T-helper 2 cell treated with Interferon-gamma antibody and Interleukin-4, amounts not matched to agents 100 ng/mL and 5 ng/mL, for 36 hours (primary cell): Measurements from ENCODE around the gene DEAF1. TPM values are rescaled to one million over a fixed set of nuclear protein-coding genes. Genes with fewer than 3 reads are reported as not detected.

Source experiments
- intact Hi-C: fragments of 100-400 bp; cut with micrococcal nuclease; formaldehyde crosslinking; loops from one replicate; pipeline ENCODE4 v1.15.1; 2023
- total RNA-seq: library from RNA; stranded (reverse); gene quantifications from 2 replicates; pipeline ENCODE4 v1.2.3, GENCODE V29; 2022

The DEAF1 gene
- total RNA-seq, 1 donor from 2014 or later = 49.3 TPM

GRCh38 chr11:614623-615503 is 80.2 kb downstream of the DEAF1 start:
- intact Hi-C loops = loop anchor here (10.0 kb wide), 1 partner anchor 110 kb away; no protein-coding TSS in a partner anchor

- intact Hi-C loops = loop anchor here (10.0 kb wide), 1 partner anchor 111 kb away; no protein-coding TSS in a partner anchor
Observed at GRCh38 chr11:614021-614622, 80.9 kb downstream of the DEAF1 start.

- intact Hi-C loops = loop anchor here (1.0 to 10.0 kb wide), 3 partner anchors 45 to 111 kb away; partner anchors contain the start of genes LMNTD2 and RASSF7
Observed at GRCh38 chr11:613369-613968, 81.6 kb downstream of the DEAF1 start.

DNA sequence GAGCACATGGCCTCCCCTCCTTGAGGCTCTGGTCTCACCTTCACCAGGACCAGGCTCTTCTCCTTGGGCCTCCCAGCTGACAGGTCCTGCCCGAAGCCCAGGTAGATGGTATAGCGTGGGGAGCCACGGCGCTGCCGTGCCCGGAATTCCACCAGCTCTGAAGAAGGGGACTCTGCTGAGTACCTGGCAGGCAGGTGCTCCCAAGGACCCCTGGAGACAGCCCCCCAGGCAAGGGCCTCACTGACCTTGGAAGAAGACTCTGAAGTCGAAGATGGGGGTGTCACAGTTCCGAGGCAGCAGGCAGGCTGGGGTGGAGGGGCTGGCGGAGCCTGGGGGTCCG is 82.1 kb downstream of the DEAF1 start:
- intact Hi-C loops = loop anchor here (1.0 to 10.0 kb wide), 3 partner anchors 45 to 112 kb away; partner anchors contain the start of genes LMNTD2 and RASSF7

GRCh38 chr11:612201-612960 is 82.6 kb downstream of the DEAF1 start:
- intact Hi-C loops = loop anchor here (2.0 to 10.0 kb wide), 2 partner anchors 52 to 112 kb away; partner anchors contain the start of genes LMNTD2 and RASSF7

- intact Hi-C loops = loop anchor here (10.0 kb wide), 1 partner anchor 114 kb away; no protein-coding TSS in a partner anchor
Observed at GRCh38 chr11:611001-611996, 83.7 kb downstream of the DEAF1 start.

- intact Hi-C loops = loop anchor here (10.0 kb wide), 1 partner anchor 115 kb away; no protein-coding TSS in a partner anchor
Observed at GRCh38 chr11:610146-610801, 84.7 kb downstream of the DEAF1 start.

DNA sequence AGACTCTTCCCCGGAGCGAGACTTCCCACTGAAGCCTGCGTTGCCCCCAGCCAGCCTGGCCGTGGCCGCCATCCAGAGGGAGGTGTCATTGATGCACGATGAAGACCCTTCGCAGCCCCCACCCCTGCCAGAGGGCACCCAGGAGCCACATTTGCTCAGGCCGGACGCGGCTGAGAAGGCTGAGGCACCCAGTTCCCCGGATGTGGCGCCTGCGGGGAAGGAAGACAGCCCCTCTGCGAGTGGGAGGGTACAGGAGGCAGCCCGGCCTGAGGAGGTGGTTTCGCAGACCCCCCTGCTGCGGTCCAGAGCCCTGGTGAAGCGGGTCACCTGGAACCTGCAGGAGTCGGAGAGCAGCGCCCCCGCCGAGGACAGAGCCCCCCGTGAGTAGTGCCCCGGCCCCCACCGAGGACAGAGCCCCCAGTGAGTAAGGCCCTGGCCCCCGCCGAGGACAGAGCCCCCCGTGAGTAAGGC is 85.6 kb downstream of the DEAF1 start:
- intact Hi-C loops = no loop called here

DNA sequence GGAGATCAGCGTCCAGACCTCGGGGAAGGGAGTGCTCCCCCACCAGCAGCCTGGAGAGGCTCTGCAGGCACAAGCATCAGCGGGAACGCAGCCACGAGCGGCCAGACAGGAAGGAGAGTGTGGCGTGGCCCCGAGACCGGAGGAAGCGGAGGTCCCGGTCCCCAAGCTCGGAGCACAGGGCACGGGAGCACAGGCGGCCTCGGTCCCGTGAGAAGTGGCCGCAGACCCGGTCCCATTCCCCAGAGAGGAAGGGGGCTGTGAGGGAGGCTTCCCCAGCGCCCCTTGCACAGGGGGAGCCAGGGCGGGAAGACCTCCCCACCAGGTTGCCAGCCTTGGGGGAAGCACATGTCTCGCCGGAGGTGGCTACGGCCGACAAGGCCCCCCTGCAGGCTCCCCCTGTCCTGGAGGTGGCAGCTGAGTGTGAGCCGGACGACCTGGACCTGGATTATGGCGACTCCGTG is 86.2 kb downstream of the DEAF1 start:
- intact Hi-C loops = no loop called here

GRCh38 chr11:607971-608659 is 86.9 kb downstream of the DEAF1 start:
- intact Hi-C loops = no loop called here

GRCh38 chr11:607020-607780 is 87.8 kb downstream of the DEAF1 start:
- intact Hi-C loops = no loop called here

- intact Hi-C loops = no loop called here
Observed at GRCh38 chr11:606245-606644, 88.8 kb downstream of the DEAF1 start.

DNA sequence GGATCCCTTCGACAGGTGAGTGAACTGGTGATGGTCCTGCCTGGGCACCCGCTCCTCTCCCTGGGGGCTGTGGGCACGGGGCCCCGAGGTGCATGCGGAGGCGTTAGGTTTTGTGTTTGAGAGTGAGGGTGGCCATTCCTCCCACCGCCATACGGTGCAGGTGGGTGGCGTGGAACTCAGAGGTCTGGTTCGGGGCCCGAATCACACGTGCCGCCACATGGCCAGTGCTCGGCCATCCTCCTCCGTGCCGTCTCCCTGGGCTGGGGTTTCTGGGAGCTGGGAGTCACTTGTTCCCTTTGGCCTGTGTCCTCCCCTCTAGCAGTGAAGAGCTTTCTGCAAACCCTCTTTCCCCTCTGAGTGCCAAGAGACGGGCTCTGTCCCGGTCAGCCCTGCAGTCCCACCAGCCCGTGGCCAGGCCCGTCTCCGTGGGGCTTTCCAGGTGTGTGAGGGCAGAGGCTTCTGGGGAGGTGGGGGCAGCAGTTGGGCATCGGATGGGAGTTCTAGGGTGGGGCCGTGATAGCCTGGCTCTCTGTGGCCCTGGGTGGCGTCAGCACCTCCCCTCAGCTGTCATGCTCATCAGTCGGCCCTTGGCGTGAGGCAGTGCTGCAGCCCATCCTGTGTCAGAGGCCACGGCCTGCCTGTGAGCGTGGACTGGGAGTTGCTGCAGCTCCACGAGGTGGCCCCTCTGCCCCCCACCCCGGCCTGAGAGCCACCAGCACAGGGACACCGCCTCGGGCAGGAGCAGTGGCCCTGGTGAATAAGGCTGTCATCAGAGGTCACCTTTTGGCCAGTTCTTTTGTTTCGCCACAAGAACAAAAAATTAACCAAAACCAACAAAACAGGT is 89.5 kb downstream of the DEAF1 start:
- intact Hi-C loops = no loop called here

- intact Hi-C loops = no loop called here
Observed at GRCh38 chr11:603154-603553, 91.9 kb downstream of the DEAF1 start.

- intact Hi-C loops = no loop called here
Observed at GRCh38 chr11:601573-602245, 93.3 kb downstream of the DEAF1 start.

GRCh38 chr11:598005-598680 is 96.9 kb downstream of the DEAF1 start:
- intact Hi-C loops = no loop called here
